HG03521 (cell line): ENCODE data around the gene TMEM156.

Experiments used
- ATAC-seq: cut with Tn5 transposase; IDR thresholded peaks from one replicate; pipeline ENCODE4 v1.9.1; 2021; ENCODE audit warnings: mild to moderate bottlenecking, moderate library complexity; ENCODE audit not compliant: unreplicated experiment

The TMEM156 gene

GRCh38 chr4:38928974-38929373, 103.2 kb downstream of the TMEM156 start:
- no peak for ATAC-seq

GRCh38 chr4:38928568-38928967, 103.6 kb downstream of the TMEM156 start:
- ATAC-seq, result no peak

DNA sequence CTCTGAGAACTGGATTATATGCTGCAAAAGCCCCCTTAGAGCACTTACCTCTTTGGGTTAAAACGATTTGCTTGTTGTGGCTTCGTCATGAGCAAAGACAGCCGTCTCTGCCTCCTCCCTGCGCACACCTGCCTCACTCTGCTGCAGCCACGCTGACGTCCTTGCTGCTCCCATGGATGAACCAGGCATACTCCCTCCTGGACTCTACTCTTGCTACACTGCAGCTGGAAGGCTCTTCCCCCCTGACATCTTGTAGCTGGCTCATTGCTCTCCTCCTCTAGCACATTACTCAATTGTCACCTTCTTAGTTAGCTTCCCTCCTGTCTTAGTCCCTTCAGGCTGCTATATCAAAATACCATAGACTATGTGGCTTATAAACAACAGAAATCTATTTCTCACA, 105.3 kb downstream of the TMEM156 start:
- ATAC-seq, result no peak

- no peak for ATAC-seq
These were observed 106.5 kb downstream of the TMEM156 start for GRCh38 chr4:38925492-38926413.

GRCh38 chr4:38924353-38924752, 107.9 kb downstream of the TMEM156 start:
- ATAC-seq, result no peak

DNA sequence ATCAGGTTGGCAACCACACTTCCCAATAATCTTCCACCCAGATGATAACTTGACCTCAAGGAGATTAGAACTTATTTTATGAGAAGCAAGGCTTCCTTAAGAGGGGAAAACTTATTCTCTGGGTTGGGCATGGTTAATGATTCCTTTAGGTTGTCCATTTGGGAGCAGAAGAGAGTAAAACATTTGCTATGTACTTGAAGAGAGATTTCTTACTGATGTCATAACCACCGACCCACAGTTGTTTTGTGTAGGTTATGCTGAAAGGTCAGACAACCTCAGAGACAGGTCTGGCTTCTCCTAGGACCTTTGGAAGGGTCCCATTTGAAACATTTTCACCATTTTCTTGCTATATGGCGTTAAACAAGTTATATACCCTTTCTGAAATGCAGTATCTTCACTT, 108.5 kb downstream of the TMEM156 start:
- no peak for ATAC-seq

DNA sequence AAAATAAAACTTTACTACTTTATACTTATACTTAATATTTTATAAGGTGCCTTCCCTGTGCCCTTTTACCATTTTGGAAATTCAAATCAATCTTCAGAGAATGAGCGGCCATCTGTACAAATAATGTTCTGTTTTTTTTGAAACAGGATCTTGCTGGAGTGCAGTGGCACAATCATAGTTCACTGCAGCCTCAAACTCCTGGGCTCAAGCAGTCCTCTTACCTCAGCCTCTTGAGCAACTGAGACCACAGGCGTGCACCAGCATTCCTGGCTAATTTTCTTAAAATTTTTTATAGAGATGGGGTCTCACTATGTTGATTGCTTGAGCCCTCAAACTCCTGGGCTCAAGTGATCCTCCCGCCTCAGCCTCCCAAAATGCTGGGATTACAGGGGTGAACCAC, 111.1 kb downstream of the TMEM156 start:
- ATAC-seq, result no peak

DNA sequence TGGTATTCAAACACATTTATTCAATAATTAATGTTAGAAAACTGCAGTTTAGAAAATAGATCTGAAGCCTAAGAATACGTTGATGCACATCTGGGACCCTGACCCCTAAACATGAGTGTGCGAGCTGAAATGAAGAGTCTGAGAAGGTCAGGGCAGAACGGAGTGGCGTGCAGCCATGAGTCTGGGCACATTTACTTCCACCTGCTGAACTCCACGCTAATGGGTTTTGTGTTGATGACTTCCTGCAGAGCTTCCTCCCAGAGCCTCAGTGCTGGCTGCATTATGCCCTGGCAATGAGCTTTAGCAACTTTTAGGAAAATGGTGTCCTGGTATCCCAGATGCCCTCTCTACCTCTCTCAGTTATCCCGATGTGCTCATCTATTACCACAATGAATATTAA, 111.5 kb downstream of the TMEM156 start:
- ATAC-seq, result no peak

GRCh38 chr4:38920186-38920585, 112.0 kb downstream of the TMEM156 start:
- ATAC-seq, result no peak

DNA sequence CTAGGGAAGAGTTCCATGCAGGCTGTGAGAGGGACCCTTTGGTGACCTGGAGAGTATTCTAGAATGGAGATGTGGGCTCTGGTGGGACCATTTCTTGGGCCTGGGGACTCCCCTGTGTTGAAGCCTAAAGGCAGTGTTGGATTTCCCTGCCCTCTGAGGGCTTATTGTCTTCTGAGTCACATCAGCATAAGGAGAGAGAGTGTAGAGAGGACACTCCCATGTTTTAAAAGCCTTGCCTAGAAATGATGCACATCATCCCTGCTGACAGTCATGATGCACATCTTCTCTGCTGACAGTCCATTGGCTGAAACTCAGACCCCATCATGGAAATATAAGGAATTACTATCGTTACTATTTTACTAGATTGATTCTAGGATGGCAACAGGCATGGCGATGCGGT, 112.7 kb downstream of the TMEM156 start:
- ATAC-seq, result no peak

DNA sequence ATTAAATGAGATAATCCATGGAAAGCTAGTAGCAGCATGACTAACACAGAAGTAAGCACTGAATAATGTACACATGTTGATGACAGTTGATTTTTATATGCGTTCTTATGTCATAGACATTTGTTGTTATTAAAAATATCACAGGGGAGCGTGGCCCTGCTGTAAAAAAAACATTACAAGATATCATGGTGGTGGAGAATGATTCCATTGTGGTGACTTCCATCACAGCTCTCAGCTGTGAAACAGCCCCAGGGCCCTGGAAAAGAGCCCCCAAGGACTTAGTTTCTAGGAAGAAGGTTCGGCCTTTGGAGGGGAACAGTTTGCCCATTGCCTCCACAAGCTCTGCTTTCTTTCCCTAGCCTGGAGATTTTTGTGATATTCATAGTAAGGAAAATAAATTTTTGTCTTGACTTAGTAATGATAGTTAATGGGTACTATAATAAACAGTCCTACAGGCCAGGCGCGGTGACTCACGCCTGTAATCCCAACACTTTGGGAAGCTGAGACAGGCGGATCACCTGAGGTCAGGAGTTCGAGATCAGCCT, 114.7 kb downstream of the TMEM156 start:
- no peak for ATAC-seq
